NB4 (cell line): ENCODE measurements around the gene ICOS.

ENCODE experiments used
- CTCF ChIP-seq: IDR thresholded peaks from one replicate; pipeline ENCODE4 v1.5.1; 2012; ENCODE audit warnings: low read depth, low read length
- MYC ChIP-seq: IDR thresholded peaks from 2 replicates; pipeline ENCODE4 v1.6.1; 2011; ENCODE audit warnings: low read depth, low read length
- POLR2A ChIP-seq: IDR thresholded peaks from 2 replicates; pipeline ENCODE4 v1.6.1; 2011; ENCODE audit warnings: mild to moderate bottlenecking; ENCODE audit not compliant: insufficient read length; ENCODE audit errors: extremely low read depth

GRCh38 chr2:203904022-203904421, 32.5 kb upstream of the ICOS start:
- TF ChIP-seq CTCF, result no peak
- TF ChIP-seq POLR2A, result no peak
- no peak for TF ChIP-seq MYC
